ENCODE data around the gene EPOP. TPM values are rescaled to one million over a fixed set of nuclear protein-coding genes. Genes with fewer than 3 reads are reported as not detected.

EPOP gene
- polyA plus RNA-seq, 4 donors: 0.22 to 1.3 (median 0.40) TPM; not detected in 1

GRCh38 chr17:38702916-38703741, 28.4 kb upstream of the EPOP start:
- H3K27me3 ChIP-seq (ENCODE audit: control insufficient read depth in 3 of 3, insufficient read depth in 3 of 3, low read length in 3 of 3): no peaks in the 10 kb centered on the region
- no peaks in the 10 kb centered on the region for H3K9me3 ChIP-seq (ENCODE audit: control insufficient read depth in 2 of 2, insufficient read depth in 1 of 2, low read depth in 1 of 2, low read length in 1 of 2)
- H3K36me3 ChIP-seq (ENCODE audit: control insufficient read depth in 3 of 3, insufficient read depth in 2 of 3, low read depth in 1 of 3, low read length in 3 of 3): peaks cover 0 to 11% (median 0%) of the 10 kb centered on the region in 3 donors
- WGBS, 3 donors: 1 to 2% (median 1%) methylated on average over 55 of the region's 55 CpGs
- peaks cover 2 to 25% (median 2%) of the 10 kb centered on the region in 3 donors for H3K4me1 ChIP-seq (ENCODE audit: control insufficient read depth in 3 of 3, insufficient read depth in 2 of 3, low read depth in 1 of 3, low read length in 2 of 3)
- FAIRE-seq (no peak), DNase-seq (no peak)
- H3K27ac ChIP-seq (ENCODE audit: low read depth in 1 of 3, low read length in 2 of 3): peak overlapping the region; percentile 95 to 98 (median 97)
- H3K4me3 ChIP-seq (ENCODE audit: low read depth in 1 of 3, low read length in 3 of 3): peak overlapping the region; percentile 90 to 91 (median 90)

GRCh38 chr17:38702166-38702915, 27.6 kb upstream of the EPOP start:
- no peaks in the 10 kb centered on the region for H3K27me3 ChIP-seq (ENCODE audit: control insufficient read depth in 3 of 3, insufficient read depth in 3 of 3, low read length in 3 of 3)
- H3K4me1 ChIP-seq (ENCODE audit: control insufficient read depth in 3 of 3, insufficient read depth in 2 of 3, low read depth in 1 of 3, low read length in 2 of 3): peaks cover 2 to 25% (median 2%) of the 10 kb centered on the region in 3 donors
- FAIRE-seq: no peak
- WGBS, 3 donors: 0 to 1% (median 1%) methylated on average over 51 to 81 of the region's 81 CpGs
- H3K9me3 ChIP-seq (ENCODE audit: control insufficient read depth in 2 of 2, insufficient read depth in 1 of 2, low read depth in 1 of 2, low read length in 1 of 2): no peaks in the 10 kb centered on the region
- peak; percentile 90 to 96 for DNase-seq
- H3K4me3 ChIP-seq (ENCODE audit: low read depth in 1 of 3, low read length in 3 of 3): peak overlapping the region; percentile 72 to 90 (median 90)
- H3K36me3 ChIP-seq (ENCODE audit: control insufficient read depth in 3 of 3, insufficient read depth in 2 of 3, low read depth in 1 of 3, low read length in 3 of 3): peaks cover 0 to 3% (median 0%) of the 10 kb centered on the region in 3 donors
- H3K27ac ChIP-seq (ENCODE audit: low read depth in 1 of 3, low read length in 2 of 3): peak overlapping the region; percentile 95 to 98 (median 97)

- Histone ChIP-seq H3K9me3 (ENCODE audit: control insufficient read depth in 2 of 2, insufficient read depth in 1 of 2, low read depth in 1 of 2, low read length in 1 of 2) (no peaks in the 10 kb centered on the region), H3K4me3 (ENCODE audit: low read depth in 1 of 3, low read length in 3 of 3) (peak overlapping the region; percentile 72 to 90 (median 90)), H3K27ac (ENCODE audit: low read depth in 1 of 3, low read length in 2 of 3) (peak overlapping the region; percentile 91 to 98 (median 95)), H3K4me1 (ENCODE audit: control insufficient read depth in 3 of 3, insufficient read depth in 2 of 3, low read depth in 1 of 3, low read length in 2 of 3) (peaks cover 2 to 25% (median 2%) of the 10 kb centered on the region in 3 donors), H3K36me3 (ENCODE audit: control insufficient read depth in 3 of 3, insufficient read depth in 2 of 3, low read depth in 1 of 3, low read length in 3 of 3) (no peaks in the 10 kb centered on the region), H3K27me3 (ENCODE audit: control insufficient read depth in 3 of 3, insufficient read depth in 3 of 3, low read length in 3 of 3) (no peaks in the 10 kb centered on the region)
- no peak for DNase-seq
- WGBS, 3 donors: 2% methylated on average over 25 of the region's 25 CpGs
- FAIRE-seq: no peak
These were observed 26.9 kb upstream of the EPOP start for GRCh38 chr17:38701504-38702165.

- FAIRE-seq (no peak), DNase-seq (no peak)
- Histone ChIP-seq H3K9me3 (ENCODE audit: control insufficient read depth in 2 of 2, insufficient read depth in 1 of 2, low read depth in 1 of 2, low read length in 1 of 2) (no peaks in the 10 kb centered on the region), H3K27me3 (ENCODE audit: control insufficient read depth in 3 of 3, insufficient read depth in 3 of 3, low read length in 3 of 3) (no peaks in the 10 kb centered on the region), H3K36me3 (ENCODE audit: control insufficient read depth in 3 of 3, insufficient read depth in 2 of 3, low read depth in 1 of 3, low read length in 3 of 3) (no peaks in the 10 kb centered on the region), H3K4me1 (ENCODE audit: control insufficient read depth in 3 of 3, insufficient read depth in 2 of 3, low read depth in 1 of 3, low read length in 2 of 3) (peaks cover 2 to 27% (median 2%) of the 10 kb centered on the region in 3 donors), H3K4me3 (ENCODE audit: low read depth in 1 of 3, low read length in 3 of 3) (no peak overlapping the region), H3K27ac (ENCODE audit: low read depth in 1 of 3, low read length in 2 of 3) (no peak overlapping the region)
- 84 to 91% (median 87%) methylated on average over 5 of the region's 5 CpGs for WGBS, 3 donors
These were observed 24.0 kb upstream of the EPOP start for GRCh38 chr17:38698760-38699159.

GRCh38 chr17:38697061-38697820, 22.5 kb upstream of the EPOP start:
- H3K9me3 ChIP-seq (ENCODE audit: control insufficient read depth in 2 of 2, insufficient read depth in 1 of 2, low read depth in 1 of 2, low read length in 1 of 2): no peaks in the 10 kb centered on the region
- no peak overlapping the region for H3K4me3 ChIP-seq (ENCODE audit: low read depth in 1 of 3, low read length in 3 of 3)
- no peaks in the 10 kb centered on the region for H3K36me3 ChIP-seq (ENCODE audit: control insufficient read depth in 3 of 3, insufficient read depth in 2 of 3, low read depth in 1 of 3, low read length in 3 of 3)
- WGBS, 3 donors: 66 to 80% (median 78%) methylated on average over 4 of the region's 4 CpGs
- no peaks in the 10 kb centered on the region for H3K27me3 ChIP-seq (ENCODE audit: control insufficient read depth in 3 of 3, insufficient read depth in 3 of 3, low read length in 3 of 3)
- no peak for DNase-seq
- peaks cover 2 to 24% (median 2%) of the 10 kb centered on the region in 3 donors for H3K4me1 ChIP-seq (ENCODE audit: control insufficient read depth in 3 of 3, insufficient read depth in 2 of 3, low read depth in 1 of 3, low read length in 2 of 3)
- no peak overlapping the region for H3K27ac ChIP-seq (ENCODE audit: low read depth in 1 of 3, low read length in 2 of 3)
- no peak for FAIRE-seq

GRCh38 chr17:38693700-38694329, 19.1 kb upstream of the EPOP start:
- DNase-seq: peak; percentile 23 to 48
- peaks cover 0 to 19% (median 0%) of the 10 kb centered on the region in 3 donors for H3K4me1 ChIP-seq (ENCODE audit: control insufficient read depth in 3 of 3, insufficient read depth in 2 of 3, low read depth in 1 of 3, low read length in 2 of 3)
- H3K27ac ChIP-seq (ENCODE audit: low read depth in 1 of 3, low read length in 2 of 3): peak overlapping the region in 2 of 3 donors; percentile 36 to 42

GRCh38 chr17:38691154-38691553, 16.4 kb upstream of the EPOP start:
- Histone ChIP-seq H3K9me3 (ENCODE audit: control insufficient read depth in 2 of 2, insufficient read depth in 1 of 2, low read depth in 1 of 2, low read length in 1 of 2) (no peaks in the 10 kb centered on the region), H3K4me1 (ENCODE audit: control insufficient read depth in 3 of 3, insufficient read depth in 2 of 3, low read depth in 1 of 3, low read length in 2 of 3) (peaks cover 0 to 19% (median 0%) of the 10 kb centered on the region in 3 donors), H3K36me3 (ENCODE audit: control insufficient read depth in 3 of 3, insufficient read depth in 2 of 3, low read depth in 1 of 3, low read length in 3 of 3) (no peaks in the 10 kb centered on the region), H3K27ac (ENCODE audit: low read depth in 1 of 3, low read length in 2 of 3) (no peak overlapping the region), H3K4me3 (ENCODE audit: low read depth in 1 of 3, low read length in 3 of 3) (no peak overlapping the region), H3K27me3 (ENCODE audit: control insufficient read depth in 3 of 3, insufficient read depth in 3 of 3, low read length in 3 of 3) (no peaks in the 10 kb centered on the region)
- FAIRE-seq (no peak), DNase-seq (no peak)
- WGBS, 3 donors: 76 to 82% (median 77%) methylated on average over 4 of the region's 4 CpGs

More at GRCh38 chr17:38693700-38694329, 19.1 kb upstream of the EPOP start:
- no peak for FAIRE-seq
- no peaks in the 10 kb centered on the region for H3K9me3 ChIP-seq (ENCODE audit: control insufficient read depth in 2 of 2, insufficient read depth in 1 of 2, low read depth in 1 of 2, low read length in 1 of 2)
- H3K27me3 ChIP-seq (ENCODE audit: control insufficient read depth in 3 of 3, insufficient read depth in 3 of 3, low read length in 3 of 3): no peaks in the 10 kb centered on the region
- WGBS, 3 donors: 27 to 49% (median 44%) methylated on average over 12 of the region's 12 CpGs
- H3K36me3 ChIP-seq (ENCODE audit: control insufficient read depth in 3 of 3, insufficient read depth in 2 of 3, low read depth in 1 of 3, low read length in 3 of 3): no peaks in the 10 kb centered on the region
- no peak overlapping the region for H3K4me3 ChIP-seq (ENCODE audit: low read depth in 1 of 3, low read length in 3 of 3)
